GM06990 (cell line): Measurements from ENCODE around the gene TBRG4.

Experiments used
- DNase-seq: peaks from one replicate; pipeline ENCODE4 v3.0.0-alpha.2; 2011; ENCODE audit not compliant: insufficient read length; ENCODE audit errors: extremely low read depth
- H3K27me3 ChIP-seq: replicated peaks from 2 replicates; pipeline ENCODE4 v1.6.0; 2011; ENCODE audit warnings: low read length; ENCODE audit not compliant: control insufficient read depth, insufficient read depth
- H3K36me3 ChIP-seq: 2 replicates; pipeline ENCODE4 v1.5.1; 2011; ENCODE audit warnings: low read length; ENCODE audit not compliant: control insufficient read depth, insufficient read depth
- H3K4me3 ChIP-seq: replicated peaks from 2 replicates; pipeline ENCODE4 v1.5.1; 2011; ENCODE audit warnings: low read depth, mild to moderate bottlenecking, control low read depth, low read length
- TF ChIP-seq, protein P1 (sequence below): IDR thresholded peaks from 2 replicates; pipeline ENCODE4 v1.5.1; 2011; ENCODE audit warnings: low read length, control low read depth, mild to moderate bottlenecking, inconsistent platforms; ENCODE audit not compliant: insufficient read depth, poor library complexity, severe bottlenecking

TBRG4 gene

DNA sequence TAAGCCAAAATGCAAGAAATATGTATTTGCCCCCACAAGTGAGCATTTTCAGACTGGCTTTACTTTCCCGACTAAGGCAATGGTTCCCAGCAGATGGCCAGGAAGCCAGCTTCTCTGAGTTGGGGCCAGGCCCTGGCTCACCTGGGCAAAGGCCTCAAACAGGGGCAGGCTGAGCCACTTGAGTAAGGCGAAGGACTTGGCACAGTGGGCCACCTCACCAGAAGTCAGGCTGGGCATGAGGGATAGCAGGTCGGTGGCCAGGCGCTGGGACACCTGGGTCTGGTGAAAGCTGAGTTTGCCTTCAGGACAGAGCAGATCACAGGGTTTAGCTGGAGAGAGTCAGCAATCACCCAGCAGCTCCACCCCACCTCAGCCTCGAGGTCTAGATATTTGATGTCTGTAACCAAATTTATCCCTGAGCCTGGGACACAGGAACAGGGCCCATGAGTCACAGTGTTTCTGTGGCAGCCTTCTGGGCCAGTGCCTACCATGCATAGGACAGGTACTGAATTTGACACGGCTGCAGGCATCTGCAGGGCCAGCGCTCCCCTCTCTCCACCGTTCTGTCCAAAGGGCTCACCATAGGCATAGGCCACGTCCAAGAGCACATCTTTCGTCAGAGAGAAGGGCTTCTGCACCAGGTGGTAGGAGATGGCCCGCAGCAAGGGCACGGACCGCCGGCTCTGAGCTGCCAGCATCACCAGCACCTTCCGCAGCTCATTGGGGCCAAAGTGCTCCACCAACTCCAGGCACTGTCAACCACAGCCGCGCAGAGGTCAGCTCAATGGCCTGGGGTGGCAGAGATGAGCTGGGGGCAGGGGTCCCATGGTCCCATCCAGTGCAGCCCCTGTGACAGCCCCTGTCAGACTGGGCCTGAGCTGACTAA lies 7.3 kb downstream of the TBRG4 start:
- DNase-seq, result no peak
- no peaks in the 10 kb centered on the region for H3K27me3 ChIP-seq
- H3K4me3 ChIP-seq, result no peak overlapping the region
- TF ChIP-seq, protein P1, sequence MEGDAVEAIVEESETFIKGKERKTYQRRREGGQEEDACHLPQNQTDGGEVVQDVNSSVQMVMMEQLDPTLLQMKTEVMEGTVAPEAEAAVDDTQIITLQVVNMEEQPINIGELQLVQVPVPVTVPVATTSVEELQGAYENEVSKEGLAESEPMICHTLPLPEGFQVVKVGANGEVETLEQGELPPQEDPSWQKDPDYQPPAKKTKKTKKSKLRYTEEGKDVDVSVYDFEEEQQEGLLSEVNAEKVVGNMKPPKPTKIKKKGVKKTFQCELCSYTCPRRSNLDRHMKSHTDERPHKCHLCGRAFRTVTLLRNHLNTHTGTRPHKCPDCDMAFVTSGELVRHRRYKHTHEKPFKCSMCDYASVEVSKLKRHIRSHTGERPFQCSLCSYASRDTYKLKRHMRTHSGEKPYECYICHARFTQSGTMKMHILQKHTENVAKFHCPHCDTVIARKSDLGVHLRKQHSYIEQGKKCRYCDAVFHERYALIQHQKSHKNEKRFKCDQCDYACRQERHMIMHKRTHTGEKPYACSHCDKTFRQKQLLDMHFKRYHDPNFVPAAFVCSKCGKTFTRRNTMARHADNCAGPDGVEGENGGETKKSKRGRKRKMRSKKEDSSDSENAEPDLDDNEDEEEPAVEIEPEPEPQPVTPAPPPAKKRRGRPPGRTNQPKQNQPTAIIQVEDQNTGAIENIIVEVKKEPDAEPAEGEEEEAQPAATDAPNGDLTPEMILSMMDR, result no peak
- H3K36me3 ChIP-seq, result peaks cover 80% of the 10 kb centered on the region

DNA sequence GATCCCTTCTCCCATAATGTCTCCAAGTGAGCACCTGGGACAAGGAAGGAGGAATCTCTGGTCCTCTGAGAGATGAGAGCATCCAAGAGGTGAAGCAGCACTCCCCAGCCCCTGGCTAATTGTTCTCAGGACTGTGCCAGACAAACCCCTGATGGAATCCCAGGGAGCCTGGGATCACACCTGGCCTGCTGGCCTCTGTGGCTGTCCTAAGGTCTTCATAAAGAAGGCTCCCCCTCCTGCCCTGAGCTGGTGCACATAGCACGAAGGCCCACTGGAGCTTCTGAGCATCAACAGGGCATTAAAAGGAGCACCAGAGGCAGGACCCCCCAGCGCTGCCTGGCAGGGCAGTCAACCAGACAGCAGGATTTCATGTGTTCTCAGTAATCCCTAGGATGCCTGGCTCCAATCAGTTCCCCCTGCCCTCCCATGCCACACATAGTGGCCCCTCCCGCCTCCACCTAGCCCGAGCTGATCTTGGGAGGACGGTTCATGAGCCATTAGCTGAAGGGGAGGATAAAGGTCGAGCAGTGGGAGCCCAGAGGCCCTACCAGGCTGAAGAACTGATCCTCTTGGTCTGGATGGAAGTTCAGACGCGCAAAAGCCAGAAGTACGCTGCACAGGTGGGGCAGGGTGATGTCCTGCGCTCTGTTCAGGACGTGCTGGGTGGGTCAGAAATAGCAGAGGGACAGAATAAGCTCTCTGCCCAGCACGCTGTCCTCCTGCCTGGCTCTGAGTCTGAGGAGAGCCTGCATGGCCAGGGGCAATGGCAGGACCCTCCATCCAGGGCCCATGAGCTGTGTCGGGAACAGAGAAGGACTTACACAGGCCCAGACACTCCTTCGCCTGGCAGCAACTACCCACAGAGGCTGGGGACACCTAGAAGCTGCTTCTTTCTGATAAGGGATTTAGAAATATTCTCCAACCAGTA lies 8.4 kb downstream of the TBRG4 start:
- Histone ChIP-seq H3K27me3 (no peaks in the 10 kb centered on the region), H3K4me3 (no peak overlapping the region), H3K36me3 (peaks cover 74% of the 10 kb centered on the region)
- no peak for DNase-seq
- TF ChIP-seq, protein P1, result no peak

DNA sequence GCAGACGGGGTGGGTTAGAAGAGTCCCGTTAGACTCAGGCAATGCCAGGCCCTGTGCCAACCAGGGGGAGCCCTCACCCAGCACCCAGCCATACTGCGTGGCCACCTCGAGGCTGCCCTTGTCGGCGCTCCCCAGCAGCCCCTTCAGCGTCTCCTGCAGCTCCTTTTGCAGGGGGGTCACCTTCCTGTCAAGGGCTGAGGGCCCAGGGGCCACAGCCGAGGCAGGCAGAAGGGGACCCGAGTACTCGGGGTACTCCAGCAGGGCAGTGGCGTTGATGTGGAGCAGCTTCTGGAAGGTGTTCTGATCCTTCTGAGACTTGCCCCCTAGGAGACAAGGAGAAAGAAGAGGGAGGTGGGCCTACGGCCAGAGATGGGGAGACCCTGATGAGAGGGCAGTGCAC lies 9.7 kb downstream of the TBRG4 start:
- DNase-seq, result no peak

DNA sequence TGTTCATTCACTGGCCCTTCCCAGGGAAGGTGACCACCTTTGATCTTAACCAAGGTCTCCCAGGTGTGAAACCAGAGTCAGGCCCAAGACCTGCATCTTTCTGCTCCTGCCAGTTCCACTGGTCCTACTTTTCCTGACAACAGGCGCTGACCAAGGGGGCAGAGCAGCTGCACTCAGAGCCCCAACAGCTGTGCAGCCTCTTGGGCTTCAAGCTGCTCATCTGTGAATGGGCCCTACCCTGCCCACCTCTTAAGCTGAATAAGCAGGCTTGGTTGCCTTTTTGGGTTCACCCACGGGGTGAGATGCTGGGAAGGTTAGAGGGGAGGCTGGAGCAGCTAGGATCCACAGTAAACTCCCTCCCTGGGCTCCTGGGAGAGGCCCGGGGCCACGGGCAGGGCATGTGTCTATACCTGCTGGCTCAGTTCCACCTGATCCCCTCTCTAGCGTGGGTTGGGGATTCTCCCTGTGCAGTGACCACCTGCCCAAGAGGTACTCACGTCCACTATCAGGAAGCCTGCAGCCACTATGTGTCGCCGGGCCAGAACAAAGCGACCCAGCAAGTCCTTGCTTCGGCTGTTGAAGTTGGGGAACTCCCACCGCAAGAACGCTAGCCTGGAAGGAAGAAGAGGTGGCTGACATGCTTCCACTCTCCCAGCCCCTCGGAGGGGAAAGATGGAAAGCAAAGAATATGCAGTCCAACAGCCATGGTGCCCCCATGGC lies 10.6 kb downstream of the TBRG4 start:
- TF ChIP-seq, protein P1, result no peak
- H3K4me3 ChIP-seq, result no peak overlapping the region
- no peak for DNase-seq
- peaks cover 58% of the 10 kb centered on the region for H3K36me3 ChIP-seq
- no peaks in the 10 kb centered on the region for H3K27me3 ChIP-seq

More for the DNA sequence above, 9.7 kb downstream of the TBRG4 start:
- TF ChIP-seq, protein P1, result no peak
- Histone ChIP-seq H3K4me3 (no peak overlapping the region), H3K36me3 (peaks cover 66% of the 10 kb centered on the region), H3K27me3 (no peaks in the 10 kb centered on the region)

DNA sequence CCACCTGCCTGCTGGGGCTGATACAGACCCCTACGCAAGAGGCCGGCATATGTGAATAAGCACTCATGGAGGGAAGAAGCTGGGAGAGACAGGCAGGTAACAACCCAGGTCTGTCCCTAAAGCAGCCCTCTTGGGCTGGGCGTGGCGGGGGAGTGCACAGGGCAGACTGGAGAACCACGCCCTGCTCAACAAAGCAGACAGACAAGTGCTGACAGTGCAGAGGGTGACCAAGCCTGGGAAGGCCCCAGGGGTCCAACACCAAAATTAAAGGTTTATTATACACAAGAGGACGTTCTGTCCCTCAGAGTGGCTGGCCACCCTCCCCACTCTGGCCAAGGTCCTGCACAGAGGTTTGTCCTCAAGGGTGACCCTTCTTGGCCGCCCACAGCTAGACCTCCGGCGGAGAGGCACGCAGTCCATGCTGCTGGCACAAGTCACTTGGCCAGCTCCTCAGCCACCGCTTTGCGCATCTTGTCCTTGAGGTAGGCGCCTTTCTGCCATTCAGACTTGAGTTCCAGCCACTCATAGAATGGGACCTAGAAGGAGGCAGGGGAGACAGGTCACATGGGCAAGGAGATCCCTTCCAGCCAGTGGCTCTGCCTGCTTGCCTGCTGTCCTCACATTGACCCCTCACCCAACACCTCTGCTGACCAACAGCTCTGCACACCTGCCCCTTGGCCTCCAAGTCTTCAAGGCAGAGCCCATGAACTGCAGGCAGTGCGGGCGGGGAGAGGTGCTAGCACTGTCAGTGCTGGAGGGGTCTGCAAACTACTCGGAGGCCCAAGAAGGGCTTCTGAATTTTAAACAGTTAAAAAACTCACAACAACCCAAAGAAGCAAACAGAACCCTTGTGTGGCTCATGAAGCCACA lies 11.4 kb downstream of the TBRG4 start:
- DNase-seq, result no peak
- TF ChIP-seq, protein P1, result no peak
- H3K27me3 ChIP-seq, result no peaks in the 10 kb centered on the region
- peaks cover 50% of the 10 kb centered on the region for H3K36me3 ChIP-seq
- no peak overlapping the region for H3K4me3 ChIP-seq
